BE2C (cell line): ENCODE results near the gene MBD5.

ENCODE experiments used
- DNase-seq: peaks from one replicate; pipeline ENCODE4 v3.0.0-alpha.2; 2020
- H3K27me3 ChIP-seq: fragments of 250-450 bp; sonication (Bioruptor Pico); 2 replicates; pipeline ENCODE4 v1.5.1; 2020; ENCODE audit warnings: mild to moderate bottlenecking
- H3K36me3 ChIP-seq: fragments of 250-450 bp; sonication (Bioruptor Pico); 2 replicates; pipeline ENCODE4 v1.5.1; 2020; ENCODE audit warnings: mild to moderate bottlenecking
- H3K4me1 ChIP-seq: fragments of 250-450 bp; sonication (Bioruptor Pico); 2 replicates; pipeline ENCODE4 v1.5.1; 2020
- H3K4me3 ChIP-seq: 2 replicates; pipeline ENCODE4 v1.5.1; 2011; ENCODE audit warnings: low read depth, low read length
- H3K9me3 ChIP-seq: fragments of 250-450 bp; sonication (Bioruptor Pico); 2 replicates; pipeline ENCODE4 v1.5.1; 2020
- TF ChIP-seq, protein P1 (sequence below): IDR thresholded peaks from 2 replicates; pipeline ENCODE4 v1.5.1; 2012; ENCODE audit warnings: mild to moderate bottlenecking, low read depth, low read length

Gene MBD5

DNA sequence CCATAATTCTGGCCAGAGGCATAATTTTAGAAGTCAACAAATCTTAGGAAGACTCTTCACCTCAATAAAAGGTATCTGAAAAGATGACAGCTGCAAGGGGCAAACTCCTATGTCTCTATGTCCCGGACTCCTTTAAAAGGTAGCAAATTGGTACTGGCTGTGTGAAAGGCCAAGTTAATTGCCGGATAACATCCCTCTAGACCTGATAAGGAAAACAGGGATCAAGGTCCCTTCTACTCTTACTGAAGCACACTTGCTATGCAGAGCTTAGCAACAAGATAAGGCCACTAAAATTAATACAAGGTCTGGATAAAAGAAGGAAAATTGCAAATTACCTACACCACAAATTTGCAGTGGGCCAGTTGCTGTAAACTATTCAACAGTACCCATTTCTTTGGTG is 482.6 kb downstream of the MBD5 start:
- TF ChIP-seq, protein P1, sequence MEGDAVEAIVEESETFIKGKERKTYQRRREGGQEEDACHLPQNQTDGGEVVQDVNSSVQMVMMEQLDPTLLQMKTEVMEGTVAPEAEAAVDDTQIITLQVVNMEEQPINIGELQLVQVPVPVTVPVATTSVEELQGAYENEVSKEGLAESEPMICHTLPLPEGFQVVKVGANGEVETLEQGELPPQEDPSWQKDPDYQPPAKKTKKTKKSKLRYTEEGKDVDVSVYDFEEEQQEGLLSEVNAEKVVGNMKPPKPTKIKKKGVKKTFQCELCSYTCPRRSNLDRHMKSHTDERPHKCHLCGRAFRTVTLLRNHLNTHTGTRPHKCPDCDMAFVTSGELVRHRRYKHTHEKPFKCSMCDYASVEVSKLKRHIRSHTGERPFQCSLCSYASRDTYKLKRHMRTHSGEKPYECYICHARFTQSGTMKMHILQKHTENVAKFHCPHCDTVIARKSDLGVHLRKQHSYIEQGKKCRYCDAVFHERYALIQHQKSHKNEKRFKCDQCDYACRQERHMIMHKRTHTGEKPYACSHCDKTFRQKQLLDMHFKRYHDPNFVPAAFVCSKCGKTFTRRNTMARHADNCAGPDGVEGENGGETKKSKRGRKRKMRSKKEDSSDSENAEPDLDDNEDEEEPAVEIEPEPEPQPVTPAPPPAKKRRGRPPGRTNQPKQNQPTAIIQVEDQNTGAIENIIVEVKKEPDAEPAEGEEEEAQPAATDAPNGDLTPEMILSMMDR = no peak
- DNase-seq = no peak
- Histone ChIP-seq H3K27me3 (no peaks in the 10 kb centered on the region), H3K9me3 (no peaks in the 10 kb centered on the region), H3K4me1 (no peaks in the 10 kb centered on the region), H3K36me3 (no peaks in the 10 kb centered on the region), H3K4me3 (no peak overlapping the region)

DNA sequence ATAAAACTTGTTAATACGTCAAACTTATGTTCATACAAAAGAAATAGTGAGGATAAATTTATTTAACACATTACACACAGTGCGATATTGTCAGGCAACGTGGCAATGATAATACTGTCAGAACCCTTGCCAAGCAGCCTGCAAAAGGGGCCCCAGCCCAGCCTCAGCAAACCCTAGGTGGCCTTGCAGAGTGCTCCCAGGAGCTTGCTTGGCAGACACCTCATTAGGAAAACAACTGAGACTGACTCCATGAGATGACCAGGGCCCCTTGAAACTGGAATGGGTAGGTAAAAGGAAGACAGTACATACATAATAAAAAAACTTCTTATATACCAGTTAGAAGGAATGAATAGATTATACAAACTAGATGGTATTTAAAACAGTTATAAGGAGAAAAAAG is 487.1 kb downstream of the MBD5 start:
- Histone ChIP-seq H3K27me3 (no peaks in the 10 kb centered on the region), H3K4me3 (no peak overlapping the region), H3K36me3 (no peaks in the 10 kb centered on the region), H3K4me1 (no peaks in the 10 kb centered on the region), H3K9me3 (no peaks in the 10 kb centered on the region)
- no peak for DNase-seq
- TF ChIP-seq, protein P1 = no peak

DNA sequence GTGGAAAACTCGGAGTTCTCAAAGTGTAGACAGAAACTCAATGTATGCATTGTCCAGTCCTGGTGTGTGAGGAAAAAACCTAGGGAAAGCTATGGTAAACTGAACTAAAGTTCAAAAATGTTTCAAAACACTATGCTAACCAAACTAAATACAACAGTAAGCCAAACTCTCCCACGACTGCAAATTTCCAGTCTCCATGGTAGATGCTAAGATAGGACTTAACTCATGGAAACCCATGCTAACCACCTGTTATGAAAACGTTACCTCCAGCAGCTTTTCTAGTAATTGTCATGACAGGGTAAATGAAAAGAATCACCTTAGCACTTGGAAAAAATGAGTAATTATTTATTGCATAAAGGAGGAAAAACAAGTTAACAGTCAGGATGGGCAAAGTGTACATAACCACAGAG is 488.0 kb downstream of the MBD5 start:
- Histone ChIP-seq H3K27me3 (no peaks in the 10 kb centered on the region), H3K9me3 (no peaks in the 10 kb centered on the region), H3K36me3 (no peaks in the 10 kb centered on the region), H3K4me1 (no peaks in the 10 kb centered on the region), H3K4me3 (peak overlapping the region; percentile 45)
- TF ChIP-seq, protein P1 = no peak
- no peak for DNase-seq

DNA sequence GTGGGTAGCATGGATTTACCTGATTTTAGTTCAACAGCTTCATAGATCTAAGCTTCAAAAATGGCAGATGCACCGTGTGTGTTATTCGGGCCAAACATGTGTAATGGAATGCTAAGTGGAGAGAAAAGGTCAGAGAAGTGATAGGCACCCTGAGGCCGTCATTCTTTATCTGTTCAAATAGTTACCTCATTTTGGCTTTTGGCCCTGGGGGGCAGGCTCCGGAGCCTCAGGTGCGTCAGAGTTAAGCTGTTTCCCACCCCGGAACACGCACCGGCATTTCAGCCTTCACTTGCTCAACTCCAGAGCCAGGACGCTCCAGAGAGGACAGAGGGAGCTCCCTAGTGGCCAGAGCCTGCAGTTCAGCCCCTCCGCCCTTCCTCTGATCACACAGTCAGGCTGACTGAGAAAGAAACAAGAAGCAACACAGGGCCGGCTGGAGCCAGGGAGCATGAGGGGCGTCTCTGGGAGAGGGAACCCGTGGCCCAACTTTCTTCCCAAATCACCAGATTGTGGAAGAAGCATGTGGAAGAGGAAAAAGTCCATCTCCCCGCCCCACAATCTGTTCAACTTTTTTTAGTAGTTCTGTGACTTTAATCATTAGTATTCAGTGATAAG is 488.5 kb downstream of the MBD5 start:
- TF ChIP-seq, protein P1 = peak; percentile 84

DNA sequence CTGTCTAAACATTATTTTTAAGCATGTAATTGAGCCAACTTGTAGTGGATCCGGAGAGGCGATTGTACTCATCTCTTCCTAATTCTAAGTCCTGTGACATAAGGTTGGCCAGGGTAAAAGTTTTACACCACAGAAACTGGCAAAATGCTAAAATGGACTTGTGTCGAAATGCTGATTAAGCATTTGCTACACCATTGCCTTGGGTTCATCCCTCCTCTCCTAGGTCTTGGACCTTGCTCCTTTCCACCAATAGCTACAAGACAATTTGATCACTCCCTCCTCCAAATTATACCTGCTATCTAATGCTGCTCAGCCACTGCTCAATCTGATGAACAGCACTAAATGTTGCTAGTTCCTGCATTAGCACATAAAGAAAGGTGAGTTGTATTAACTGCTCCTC is 491.0 kb downstream of the MBD5 start:
- no peak for DNase-seq
- no peaks in the 10 kb centered on the region for H3K9me3 ChIP-seq
- H3K4me3 ChIP-seq = no peak overlapping the region
- H3K36me3 ChIP-seq = no peaks in the 10 kb centered on the region
- H3K27me3 ChIP-seq = no peaks in the 10 kb centered on the region
- TF ChIP-seq, protein P1 = no peak
- H3K4me1 ChIP-seq = no peaks in the 10 kb centered on the region

More for the DNA sequence above, 488.5 kb downstream of the MBD5 start:
- H3K36me3 ChIP-seq = no peaks in the 10 kb centered on the region
- no peaks in the 10 kb centered on the region for H3K27me3 ChIP-seq
- no peaks in the 10 kb centered on the region for H3K4me1 ChIP-seq
- no peaks in the 10 kb centered on the region for H3K9me3 ChIP-seq
- H3K4me3 ChIP-seq = peak overlapping the region; percentile 45
- peak; percentile 74 for DNase-seq

DNA sequence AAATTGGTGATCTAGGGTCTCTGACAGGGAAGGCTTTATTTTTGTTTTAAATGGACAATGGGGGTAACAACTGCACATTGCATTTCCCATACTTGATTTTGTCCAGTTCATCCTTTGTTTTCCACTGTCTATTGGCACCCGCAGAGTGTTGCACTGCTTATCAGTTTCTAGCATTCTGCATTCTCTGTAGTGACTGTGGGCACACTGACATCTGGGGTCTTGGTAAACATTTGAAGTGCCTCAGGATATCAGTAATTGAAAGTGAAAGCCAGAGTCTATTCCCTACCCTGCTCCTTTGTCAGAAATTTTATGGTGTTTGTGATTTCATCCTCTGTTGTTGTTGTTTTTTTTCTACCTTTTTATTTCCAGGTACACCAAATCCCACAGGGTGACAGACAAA is 491.6 kb downstream of the MBD5 start:
- no peaks in the 10 kb centered on the region for H3K4me1 ChIP-seq
- TF ChIP-seq, protein P1 = no peak
- H3K36me3 ChIP-seq = no peaks in the 10 kb centered on the region
- H3K27me3 ChIP-seq = no peaks in the 10 kb centered on the region
- no peak for DNase-seq
- no peak overlapping the region for H3K4me3 ChIP-seq
- no peaks in the 10 kb centered on the region for H3K9me3 ChIP-seq
